Spleen (tissue), 11 donors: ENCODE data around the gene RIC1. TPM values are rescaled to one million over a fixed set of nuclear protein-coding genes. Genes with fewer than 3 reads are reported as not detected.

Experiments used
- DNase-seq: peaks from one replicate; pipeline ENCODE4 v3.0.0-alpha.2; 2020
- H3K27ac ChIP-seq, 8 donors: fragments of 200-600 bp; sonication (generic) in 7 of 8; 1 replicate in 4 of 8; 2 replicates in 4 of 8; pipeline versions ENCODE4 v1.5.0 to v1.8.0; 2016 to 2021; ENCODE audit warnings: inconsistent platforms in 4 of 8, mild to moderate bottlenecking in 4 of 8, moderate library complexity in 1 of 8
- H3K27me3 ChIP-seq, 7 donors: fragments of 200-600 bp; sonication (generic) in 6 of 7; replicated peaks in 1 of 7; 1 replicate in 4 of 7; 2 replicates in 3 of 7; pipeline versions ENCODE4 v1.5.0 to v1.8.0; 2016 to 2021; ENCODE audit warnings: inconsistent platforms in 3 of 7, mild to moderate bottlenecking in 1 of 7
- H3K36me3 ChIP-seq, 6 donors: fragments of 200-600 bp; sonication (generic) in 5 of 6; 1 replicate in 4 of 6; 2 replicates in 2 of 6; pipeline versions ENCODE4 v1.5.0 to v1.8.0; 2016 to 2021; ENCODE audit warnings: inconsistent platforms in 2 of 6
- H3K4me1 ChIP-seq, 6 donors: fragments of 200-600 bp; sonication (generic) in 5 of 6; 1 replicate in 3 of 6; 2 replicates in 3 of 6; pipeline versions ENCODE4 v1.5.0 to v1.8.0; 2016 to 2021; ENCODE audit warnings: inconsistent platforms in 3 of 6
- H3K4me3 ChIP-seq, 8 donors: fragments of 200-600 bp; sonication (generic) in 7 of 8; 1 replicate in 4 of 8; 2 replicates in 4 of 8; pipeline versions ENCODE4 v1.5.0 to v1.8.0; 2016 to 2021; ENCODE audit warnings: inconsistent platforms in 4 of 8, mild to moderate bottlenecking in 4 of 8, moderate library complexity in 2 of 8
- H3K9me3 ChIP-seq, 8 donors: fragments of 200-600 bp; sonication (generic) in 7 of 8; 1 replicate in 4 of 8; 2 replicates in 4 of 8; pipeline versions ENCODE4 v1.5.0 to v1.8.0; 2016 to 2021; ENCODE audit warnings: inconsistent platforms in 4 of 8
- POLR2A ChIP-seq, 3 donors: fragments of 450-650 bp; IDR thresholded peaks; one replicate each; pipeline ENCODE4 v1.5.1; 2017; ENCODE audit warnings: antibody characterized with exemption in 3 of 3, mild to moderate bottlenecking in 1 of 3
- POLR2AphosphoS5 ChIP-seq, 3 donors: sonication (generic); formaldehyde crosslinking; IDR thresholded peaks; one replicate each; pipeline ENCODE4 v1.5.1; 2017; ENCODE audit warnings: antibody characterized with exemption in 3 of 3
- WGBS, 5 donors: extraction: QIAGEN DNeasy Blood & Tissue Kit in 3 of 5; methylation state at CpG; one replicate each; pipeline versions ENCODE4 v1.1.5 to v1.1.7; 2013 to 2018; 5-methylcytosine and 5-hydroxymethylcytosine counted together
- intact Hi-C: fragments of 100-400 bp; cut with DNase I; formaldehyde crosslinking; loops from one replicate; pipeline ENCODE4 v1.15.0; 2023; ENCODE audit warnings: low total_unique reads
- polyA plus RNA-seq, 3 donors: library from polyadenylated mRNA; stranded (reverse); fragments of 200-250 nt; gene quantifications; one replicate each; pipeline ENCODE4 v1.2.1, GENCODE V29; 2013
- total RNA-seq, 7 donors: library from RNA; depleted of rRNA in 3 of 7; stranded (reverse); fragments of >200 nt in 3 of 7; fragmentation: NEBNext Ultra II Directional in 4 of 7; extraction: Animal tissue kit (Norgen Biotek cat#: 25700) in 4 of 7; gene quantifications; one replicate each; pipeline versions ENCODE4 v1.1.0 to v1.2.1, GENCODE V29; 2016 to 2021
- TF ChIP-seq, protein P1 (sequence below), 11 experiments: fragments of 200-600 bp in 7 of 11; fragments of 450-650 bp in 4 of 11; sonication (generic) in 4 of 11; IDR thresholded peaks in 8 of 11; conservative IDR thresholded peaks in 3 of 11; 1 replicate in 7 of 11; 2 replicates in 4 of 11; pipeline versions ENCODE4 v1.4.0 to v1.8.0; 2016 to 2021; ENCODE audit warnings: antibody characterized with exemption in 11 of 11, inconsistent platforms in 4 of 11, mild to moderate bottlenecking in 1 of 11
- donor health status: healthy with polysubstance abuse.
- donor health status: DM: no; HTN: no; CAD: no; lungs with moderate emphysema.
- donor health status: DM: no; HTN: no; CAD: no.
- donor health status: Bipolar disorder and iron deficiency.
- donor health status: healthy.
- donor health status: DM: no; HTN: no; CAD: no.
- donor health status: DM: yes; HTN: yes; CAD: no.

RIC1 gene
- total and polyA plus RNA-seq, 10 donors, result 4.9 to 68.7 (median 34.5) TPM

GRCh38 chr9:5718296-5719032 is 89.6 kb downstream of the RIC1 start:
- Histone ChIP-seq H3K27me3 (no peaks in the 10 kb centered on the region), H3K4me1 (no peaks in the 10 kb centered on the region)
- intact Hi-C loops, result no loop called here

GRCh38 chr9:5719100-5719926 is 90.4 kb downstream of the RIC1 start:
- DNase-seq, result no peak
- 62 to 85% (median 65%) methylated on average over 3 of the region's 3 CpGs for WGBS, 5 donors
- H3K27ac ChIP-seq, result no peak overlapping the region
- H3K4me1 ChIP-seq, result no peaks in the 10 kb centered on the region
- H3K4me3 ChIP-seq, result no peak overlapping the region
- H3K9me3 ChIP-seq, result peaks cover 0 to 31% (median 18%) of the 10 kb centered on the region in 8 donors
- intact Hi-C loops, result no loop called here
- peaks cover 0 to 80% (median 38%) of the 10 kb centered on the region in 6 donors for H3K36me3 ChIP-seq
- no peaks in the 10 kb centered on the region for H3K27me3 ChIP-seq
- TF ChIP-seq, protein P1, sequence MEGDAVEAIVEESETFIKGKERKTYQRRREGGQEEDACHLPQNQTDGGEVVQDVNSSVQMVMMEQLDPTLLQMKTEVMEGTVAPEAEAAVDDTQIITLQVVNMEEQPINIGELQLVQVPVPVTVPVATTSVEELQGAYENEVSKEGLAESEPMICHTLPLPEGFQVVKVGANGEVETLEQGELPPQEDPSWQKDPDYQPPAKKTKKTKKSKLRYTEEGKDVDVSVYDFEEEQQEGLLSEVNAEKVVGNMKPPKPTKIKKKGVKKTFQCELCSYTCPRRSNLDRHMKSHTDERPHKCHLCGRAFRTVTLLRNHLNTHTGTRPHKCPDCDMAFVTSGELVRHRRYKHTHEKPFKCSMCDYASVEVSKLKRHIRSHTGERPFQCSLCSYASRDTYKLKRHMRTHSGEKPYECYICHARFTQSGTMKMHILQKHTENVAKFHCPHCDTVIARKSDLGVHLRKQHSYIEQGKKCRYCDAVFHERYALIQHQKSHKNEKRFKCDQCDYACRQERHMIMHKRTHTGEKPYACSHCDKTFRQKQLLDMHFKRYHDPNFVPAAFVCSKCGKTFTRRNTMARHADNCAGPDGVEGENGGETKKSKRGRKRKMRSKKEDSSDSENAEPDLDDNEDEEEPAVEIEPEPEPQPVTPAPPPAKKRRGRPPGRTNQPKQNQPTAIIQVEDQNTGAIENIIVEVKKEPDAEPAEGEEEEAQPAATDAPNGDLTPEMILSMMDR (IDR thresholded peaks at IDR 0.05 in 8 of 11, conservative IDR thresholded peaks at IDR 0.05 in 3 of 11), result no peak
- TF ChIP-seq POLR2AphosphoS5 (IDR thresholded peaks at IDR 0.05), result no peak
- TF ChIP-seq POLR2A (IDR thresholded peaks at IDR 0.05), result no peak

More at GRCh38 chr9:5718296-5719032, 89.6 kb downstream of the RIC1 start:
- DNase-seq, result no peak
- peaks cover 0 to 88% (median 43%) of the 10 kb centered on the region in 6 donors for H3K36me3 ChIP-seq
- no peak for TF ChIP-seq POLR2AphosphoS5 (IDR thresholded peaks at IDR 0.05)
- TF ChIP-seq POLR2A (IDR thresholded peaks at IDR 0.05), result no peak
- TF ChIP-seq, protein P1 (IDR thresholded peaks at IDR 0.05 in 8 of 11, conservative IDR thresholded peaks at IDR 0.05 in 3 of 11), result no peak
- peaks cover 0 to 25% (median 18%) of the 10 kb centered on the region in 8 donors for H3K9me3 ChIP-seq
- H3K4me3 ChIP-seq, result no peak overlapping the region
- no peak overlapping the region for H3K27ac ChIP-seq

DNA sequence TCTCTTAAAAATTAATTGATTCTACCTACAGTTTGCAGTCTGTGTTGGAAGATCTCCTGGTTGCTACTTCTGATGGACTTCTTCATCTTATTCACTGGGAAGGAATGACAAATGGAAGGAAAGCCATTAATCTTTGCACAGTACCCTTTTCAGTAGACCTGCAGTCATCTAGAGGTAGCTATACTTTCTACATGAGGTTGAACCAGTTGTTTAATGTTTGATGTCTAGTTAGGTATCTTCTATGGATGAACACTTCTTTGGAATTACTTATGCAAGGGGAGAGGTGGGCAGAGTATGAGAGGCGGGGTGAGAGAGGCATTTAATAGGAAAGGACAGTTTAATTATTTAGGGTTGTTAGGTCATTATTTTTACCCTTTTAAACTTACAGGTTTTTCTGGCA is 91.2 kb downstream of the RIC1 start:
- H3K36me3 ChIP-seq, result peaks cover 0 to 72% (median 35%) of the 10 kb centered on the region in 6 donors
- H3K27ac ChIP-seq, result no peak overlapping the region
- WGBS, 5 donors, result 98 to 100% (median 100%) methylated on average over 1 of the region's 1 CpG
- H3K4me3 ChIP-seq, result no peak overlapping the region
- intact Hi-C loops, result no loop called here
- no peak for DNase-seq
- TF ChIP-seq POLR2A (IDR thresholded peaks at IDR 0.05), result no peak
- TF ChIP-seq, protein P1 (IDR thresholded peaks at IDR 0.05 in 8 of 11, conservative IDR thresholded peaks at IDR 0.05 in 3 of 11), result no peak
- no peak for TF ChIP-seq POLR2AphosphoS5 (IDR thresholded peaks at IDR 0.05)
- H3K27me3 ChIP-seq, result no peaks in the 10 kb centered on the region
- H3K9me3 ChIP-seq, result peaks cover 0 to 31% (median 18%) of the 10 kb centered on the region in 8 donors
- no peaks in the 10 kb centered on the region for H3K4me1 ChIP-seq
